NB4 (cell line): ENCODE measurements around the gene CLASP1.

ENCODE experiments used
- POLR2A ChIP-seq: IDR thresholded peaks from 2 replicates; pipeline ENCODE4 v1.6.1; 2011; ENCODE audit warnings: mild to moderate bottlenecking; ENCODE audit not compliant: insufficient read length; ENCODE audit errors: extremely low read depth
- TF ChIP-seq, protein P1 (sequence below): IDR thresholded peaks from one replicate; pipeline ENCODE4 v1.5.1; 2012; ENCODE audit warnings: low read depth, low read length

DNA sequence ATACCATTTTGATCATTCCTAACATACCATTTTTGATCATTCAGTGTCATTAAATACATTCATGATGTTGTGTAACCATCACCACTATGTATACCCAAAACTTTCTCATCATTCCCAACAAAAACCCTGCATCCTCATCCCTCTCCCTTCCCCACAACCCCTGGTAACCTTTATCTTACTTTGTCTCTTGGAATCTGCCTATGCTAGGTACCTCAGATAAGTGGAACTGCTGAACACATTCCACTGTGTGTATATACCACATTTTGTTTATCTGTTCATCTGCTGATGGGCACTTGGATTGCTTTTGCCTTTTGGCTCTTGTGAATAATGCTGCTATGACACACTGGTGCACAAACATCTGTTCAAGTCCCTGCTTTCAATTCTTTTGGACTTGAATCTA, 280.4 kb downstream of the CLASP1 start:
- TF ChIP-seq, protein P1, sequence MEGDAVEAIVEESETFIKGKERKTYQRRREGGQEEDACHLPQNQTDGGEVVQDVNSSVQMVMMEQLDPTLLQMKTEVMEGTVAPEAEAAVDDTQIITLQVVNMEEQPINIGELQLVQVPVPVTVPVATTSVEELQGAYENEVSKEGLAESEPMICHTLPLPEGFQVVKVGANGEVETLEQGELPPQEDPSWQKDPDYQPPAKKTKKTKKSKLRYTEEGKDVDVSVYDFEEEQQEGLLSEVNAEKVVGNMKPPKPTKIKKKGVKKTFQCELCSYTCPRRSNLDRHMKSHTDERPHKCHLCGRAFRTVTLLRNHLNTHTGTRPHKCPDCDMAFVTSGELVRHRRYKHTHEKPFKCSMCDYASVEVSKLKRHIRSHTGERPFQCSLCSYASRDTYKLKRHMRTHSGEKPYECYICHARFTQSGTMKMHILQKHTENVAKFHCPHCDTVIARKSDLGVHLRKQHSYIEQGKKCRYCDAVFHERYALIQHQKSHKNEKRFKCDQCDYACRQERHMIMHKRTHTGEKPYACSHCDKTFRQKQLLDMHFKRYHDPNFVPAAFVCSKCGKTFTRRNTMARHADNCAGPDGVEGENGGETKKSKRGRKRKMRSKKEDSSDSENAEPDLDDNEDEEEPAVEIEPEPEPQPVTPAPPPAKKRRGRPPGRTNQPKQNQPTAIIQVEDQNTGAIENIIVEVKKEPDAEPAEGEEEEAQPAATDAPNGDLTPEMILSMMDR = no peak
- TF ChIP-seq POLR2A = no peak
